Measurements from ENCODE around the gene BCL2L1.

DNA sequence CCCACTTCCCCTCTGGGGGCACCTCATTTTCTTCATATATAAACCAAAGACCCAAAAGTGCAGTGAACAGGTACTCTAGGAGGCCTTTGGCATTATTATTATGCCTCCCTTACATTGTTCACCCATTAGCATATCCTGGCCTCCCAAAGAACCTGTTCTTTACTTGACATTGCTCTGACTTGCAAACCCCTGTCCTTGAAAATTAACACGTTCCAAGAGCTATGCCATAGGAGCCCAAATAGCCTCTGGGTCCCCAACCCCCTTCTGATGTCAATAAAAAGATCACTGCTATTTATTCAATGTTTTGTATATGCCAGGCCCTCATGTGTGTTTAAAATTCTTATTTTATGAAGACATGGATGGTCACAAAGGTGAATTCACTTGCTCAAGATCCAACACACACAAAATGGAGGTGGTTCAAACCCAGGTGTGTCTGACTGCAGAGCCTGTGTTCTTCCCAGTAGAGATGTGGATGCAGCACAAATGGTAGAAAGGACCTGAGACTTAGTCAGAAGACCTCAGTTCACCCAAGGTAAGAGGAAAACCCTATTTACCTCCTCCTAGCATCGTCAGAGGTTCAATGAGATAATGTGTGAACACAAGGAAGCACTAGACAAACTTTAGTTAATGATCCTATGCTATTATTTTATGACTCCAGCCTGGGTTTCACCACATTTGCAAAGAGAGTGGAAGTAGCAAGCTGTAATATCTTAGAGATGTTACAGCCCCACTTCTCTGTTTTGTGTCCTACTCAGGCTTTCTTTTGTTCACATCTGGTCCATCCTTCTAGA, 36.6 kb downstream of the BCL2L1 start:
- TF ChIP-seq POLR2AphosphoS5 (IDR thresholded peaks at IDR 0.05; ENCODE audit: low read depth, low read length) (no peak), POLR2A (IDR thresholded peaks at IDR 0.05; ENCODE audit: borderline replicate concordance, extremely low read depth, insufficient read depth, insufficient read length) (no peak), EZH2 (IDR thresholded peaks at IDR 0.05) (no peak), EGR1 (IDR thresholded peaks at IDR 0.05; ENCODE audit: low read depth) (no peak), SIN3A (IDR thresholded peaks at IDR 0.05; ENCODE audit: low read depth) (no peak)
- TF ChIP-seq, protein P1, sequence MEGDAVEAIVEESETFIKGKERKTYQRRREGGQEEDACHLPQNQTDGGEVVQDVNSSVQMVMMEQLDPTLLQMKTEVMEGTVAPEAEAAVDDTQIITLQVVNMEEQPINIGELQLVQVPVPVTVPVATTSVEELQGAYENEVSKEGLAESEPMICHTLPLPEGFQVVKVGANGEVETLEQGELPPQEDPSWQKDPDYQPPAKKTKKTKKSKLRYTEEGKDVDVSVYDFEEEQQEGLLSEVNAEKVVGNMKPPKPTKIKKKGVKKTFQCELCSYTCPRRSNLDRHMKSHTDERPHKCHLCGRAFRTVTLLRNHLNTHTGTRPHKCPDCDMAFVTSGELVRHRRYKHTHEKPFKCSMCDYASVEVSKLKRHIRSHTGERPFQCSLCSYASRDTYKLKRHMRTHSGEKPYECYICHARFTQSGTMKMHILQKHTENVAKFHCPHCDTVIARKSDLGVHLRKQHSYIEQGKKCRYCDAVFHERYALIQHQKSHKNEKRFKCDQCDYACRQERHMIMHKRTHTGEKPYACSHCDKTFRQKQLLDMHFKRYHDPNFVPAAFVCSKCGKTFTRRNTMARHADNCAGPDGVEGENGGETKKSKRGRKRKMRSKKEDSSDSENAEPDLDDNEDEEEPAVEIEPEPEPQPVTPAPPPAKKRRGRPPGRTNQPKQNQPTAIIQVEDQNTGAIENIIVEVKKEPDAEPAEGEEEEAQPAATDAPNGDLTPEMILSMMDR (IDR thresholded peaks at IDR 0.05 in 2 of 3, conservative IDR thresholded peaks at IDR 0.05 in 1 of 3; ENCODE audit: borderline replicate concordance in 1 of 3, insufficient read depth in 1 of 3, low read depth in 2 of 3, low read length in 2 of 3): no peak
- TF ChIP-seq, protein P2, sequence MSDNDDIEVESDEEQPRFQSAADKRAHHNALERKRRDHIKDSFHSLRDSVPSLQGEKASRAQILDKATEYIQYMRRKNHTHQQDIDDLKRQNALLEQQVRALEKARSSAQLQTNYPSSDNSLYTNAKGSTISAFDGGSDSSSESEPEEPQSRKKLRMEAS (IDR thresholded peaks at IDR 0.05): no peak

Data from HCT116 (cell line).